ENCODE data around the gene TPCN2. TPM values are rescaled to one million over a fixed set of nuclear protein-coding genes. Genes with fewer than 3 reads are reported as not detected.

Gene TPCN2
- total RNA-seq (ENCODE audit: low replicate concordance): 4.9 and 8.3 TPM in 2 replicates

DNA sequence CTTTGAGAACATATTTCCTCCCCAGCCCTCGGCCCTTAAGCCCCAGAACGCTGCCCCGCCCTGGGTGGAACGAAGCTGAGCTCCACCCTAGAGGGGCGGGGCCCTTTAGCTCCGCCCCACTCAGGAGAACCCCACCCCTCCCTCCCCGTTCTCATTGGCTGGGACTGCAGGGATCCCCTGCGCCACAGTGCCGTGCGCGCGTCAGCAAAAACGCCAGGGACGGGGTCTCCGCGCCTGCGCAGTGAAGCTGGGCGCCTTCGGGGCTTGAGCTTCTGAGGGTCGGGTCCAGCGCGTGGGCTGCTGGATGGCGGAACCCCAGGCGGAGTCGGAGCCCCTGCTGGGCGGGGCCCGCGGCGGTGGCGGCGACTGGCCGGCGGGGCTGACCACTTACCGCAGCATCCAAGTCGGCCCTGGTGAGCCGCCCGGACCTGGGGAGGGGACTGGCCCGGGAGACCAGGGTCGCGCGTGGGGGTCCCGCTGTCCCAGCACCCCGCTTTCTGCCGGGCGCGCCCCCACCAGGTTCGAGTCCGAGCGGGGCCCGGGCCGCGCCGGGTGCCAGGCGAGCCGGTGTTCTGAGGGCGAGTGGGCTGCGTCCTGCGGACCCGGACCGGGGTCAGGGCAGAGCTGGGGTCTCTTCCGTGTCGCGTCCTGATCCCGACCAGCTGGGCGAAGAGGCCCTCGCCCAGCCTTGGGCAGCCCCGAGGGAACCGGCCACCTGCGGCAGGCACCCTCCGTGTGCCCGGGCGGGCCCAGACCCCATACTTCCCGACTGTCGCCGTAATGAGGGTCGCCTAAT is at the start of gene TPCN2:
Gene TPCN2, plus strand, starts transcription at position 239 of the 796 bp plus-strand sequence. Its CDS starts 66 bp downstream, at position 305.

DNA sequence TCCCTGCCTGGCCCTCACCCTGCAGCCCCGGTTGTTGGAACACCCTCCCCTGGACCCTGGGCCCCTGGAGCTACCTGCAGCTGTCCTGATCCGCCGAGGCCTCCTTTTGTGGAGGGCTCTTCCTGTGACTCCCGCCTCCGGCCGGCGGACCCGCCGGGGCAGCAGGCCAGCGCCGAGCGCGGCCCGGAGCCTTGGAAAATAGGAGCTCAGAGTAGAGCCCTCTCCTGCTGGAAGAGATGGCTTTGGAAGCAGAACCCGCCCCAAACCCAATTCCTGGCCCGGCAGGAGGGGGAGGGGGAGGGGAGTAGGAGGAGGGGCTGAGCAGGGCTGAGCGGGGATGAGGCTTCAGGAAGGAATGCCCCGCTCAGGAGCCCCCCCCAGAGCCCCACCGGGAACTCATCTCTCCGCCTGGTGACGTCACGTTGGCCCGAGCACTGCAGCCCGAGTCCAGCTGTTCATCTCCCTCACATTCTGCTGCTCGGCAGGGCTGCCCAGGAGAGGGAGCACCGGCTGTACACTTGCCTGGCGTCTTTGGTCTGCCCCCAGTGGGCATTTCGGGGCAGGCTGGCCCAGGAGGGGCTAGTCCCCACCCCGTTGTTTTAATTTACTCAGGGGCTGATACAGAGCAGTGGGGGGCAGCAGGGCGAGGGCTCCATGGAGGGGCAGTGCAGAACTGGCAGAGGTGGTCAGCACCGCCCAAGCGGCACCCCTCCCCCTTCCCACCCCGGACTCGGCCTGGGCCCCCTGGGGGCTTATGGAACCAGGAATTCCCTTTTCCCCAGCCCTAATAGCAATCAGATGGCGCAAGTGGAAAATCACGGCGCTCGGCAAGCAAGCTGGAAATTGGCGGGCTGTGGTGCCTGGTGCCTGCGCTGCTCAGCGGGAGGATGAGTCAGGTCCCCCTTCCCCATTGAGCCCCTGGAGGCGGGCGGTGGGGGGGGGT is 35.5 kb upstream of the TPCN2 start, which contains the start of gene MRGPRF:
Gene MRGPRF, minus strand, starts transcription at position 238 of the 943 bp plus-strand sequence. CDS start 3,345 bp downstream, outside the sequence.

GRCh38 chr11:69155302-69156234 is 106.8 kb downstream of the TPCN2 start, which contains the start of gene SMIM38:
Gene SMIM38, plus strand, starts transcription at chr11:69155935. Its CDS starts 1,912 bp downstream, at chr11:69157847.

Other genes with a start within 250 kb of the TPCN2 start
- gene CPT1A, start 207.0 kb upstream of the TPCN2 start, total RNA-seq (ENCODE audit: low replicate concordance): 33.8 and 35.0 TPM in 2 replicates
- 48.2 and 82.8 TPM in 2 replicates for gene MRPL21, start 145.1 kb upstream of the TPCN2 start, total RNA-seq (ENCODE audit: low replicate concordance)
- 6.5 and 9.9 TPM in 2 replicates for gene IGHMBP2, start 145.0 kb upstream of the TPCN2 start, total RNA-seq (ENCODE audit: low replicate concordance)
- not detected in 2 replicates for gene MRGPRD, start 67.9 kb upstream of the TPCN2 start, total RNA-seq (ENCODE audit: low replicate concordance)
- 2.1 and 23.3 TPM in 2 replicates for gene MRGPRF, start 35.7 kb upstream of the TPCN2 start, total RNA-seq (ENCODE audit: low replicate concordance)
- 0.08 and 0.35 TPM in 2 replicates for gene SMIM38, start 107.0 kb downstream of the TPCN2 start, total RNA-seq (ENCODE audit: low replicate concordance)
- gene MYEOV, start 245.2 kb downstream of the TPCN2 start, total RNA-seq (ENCODE audit: low replicate concordance): 1.4 TPM in 1 of 2 replicates, not detected in the other

Data from smooth muscle cell of the coronary artery (primary cell).